GM19468 (cell line): Measurements from ENCODE around the gene RRP9.

Experiments used
- ATAC-seq: cut with Tn5 transposase; IDR thresholded peaks from one replicate; pipeline ENCODE4 v1.9.1; 2021; ENCODE audit warnings: mild to moderate bottlenecking, moderate library complexity, moderate number of reproducible peaks; ENCODE audit not compliant: unreplicated experiment; ENCODE audit errors: extremely low read depth

RRP9 gene

DNA sequence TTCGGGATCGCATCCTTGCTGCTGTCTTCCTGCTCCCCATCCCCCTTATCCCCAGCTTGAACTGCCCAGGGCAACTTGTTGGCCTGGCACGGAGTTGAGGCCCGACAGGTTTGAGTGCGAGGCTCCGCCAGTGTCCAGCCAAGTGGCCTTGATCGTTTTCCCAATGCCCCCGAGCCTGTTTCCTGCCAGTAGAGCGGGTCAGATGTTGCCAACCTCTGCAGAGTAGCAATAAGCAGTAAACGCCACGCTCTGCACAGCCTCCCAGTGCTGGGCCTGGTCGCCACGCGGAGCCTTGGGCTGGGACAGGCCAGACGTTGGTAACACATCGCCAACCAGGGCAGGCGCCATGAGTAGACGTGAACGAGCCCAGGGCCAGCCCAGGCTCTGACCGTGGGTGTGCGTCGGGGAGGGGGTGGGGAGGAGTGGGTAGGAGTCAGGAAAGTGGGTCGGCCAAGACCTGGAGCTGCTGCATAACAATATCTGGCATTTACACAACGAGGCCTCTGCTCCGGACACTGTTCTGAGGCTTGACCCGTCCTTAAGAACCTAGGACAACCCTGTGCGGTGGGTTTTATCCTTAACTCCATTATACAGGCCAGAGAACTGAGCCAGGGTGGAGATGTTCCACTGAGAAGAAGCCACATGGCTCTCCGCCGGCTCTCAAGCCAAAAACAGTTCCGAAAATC is 32.7 kb upstream of the RRP9 start:
- ATAC-seq: no peak

DNA sequence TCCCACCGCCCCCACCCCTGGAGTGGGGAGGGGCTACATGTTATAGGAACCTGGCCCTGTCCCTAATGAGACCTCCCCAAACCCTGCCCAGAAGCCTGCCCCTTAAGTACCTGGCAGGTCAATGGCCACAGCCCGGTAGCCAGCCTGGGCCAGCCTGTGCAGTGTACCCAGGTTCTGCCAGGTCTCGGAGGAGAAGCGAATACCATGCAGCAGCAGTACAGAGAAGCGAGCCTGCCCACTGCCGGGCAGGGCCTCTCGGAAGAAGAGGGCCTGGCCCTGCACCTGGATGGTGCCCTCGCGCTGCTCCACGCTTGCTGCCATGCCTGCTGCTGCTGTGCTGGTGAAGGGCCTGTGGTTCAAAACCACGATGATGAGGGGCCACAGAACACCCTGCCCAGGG is 29.6 kb upstream of the RRP9 start:
- no peak for ATAC-seq

DNA sequence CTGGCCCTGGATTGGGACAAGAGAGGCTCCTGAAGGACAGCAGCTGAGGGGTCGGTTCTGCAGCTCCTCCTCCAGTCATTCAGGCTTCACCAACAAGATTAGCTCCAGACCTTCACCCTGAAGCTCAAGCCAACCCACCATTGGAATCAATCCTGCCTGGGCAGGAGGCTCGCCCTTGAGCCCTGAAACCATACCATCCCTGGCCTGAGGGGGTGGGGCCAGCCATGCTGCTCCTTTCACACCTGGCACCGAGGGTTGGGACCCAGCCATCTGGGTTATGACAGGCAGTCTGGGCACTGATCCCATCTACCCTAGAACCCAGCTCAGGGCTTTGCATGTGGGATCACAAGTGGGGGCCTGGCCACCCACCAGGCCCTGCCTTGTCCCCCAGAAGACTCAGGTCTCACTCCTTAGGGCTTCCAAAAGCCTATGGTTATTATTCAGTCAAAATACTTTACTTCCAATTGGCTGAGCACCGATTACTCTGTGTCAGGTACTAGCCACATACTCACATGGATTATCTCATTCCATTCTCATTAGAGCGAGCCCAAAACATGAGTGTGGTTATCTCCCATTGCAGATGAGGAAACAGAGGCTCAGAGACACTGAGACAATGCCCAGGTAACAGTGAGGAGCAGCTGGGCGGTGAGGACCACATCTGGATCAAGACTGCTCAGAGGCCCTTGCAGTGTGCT is 29.0 kb upstream of the RRP9 start:
- no peak for ATAC-seq

DNA sequence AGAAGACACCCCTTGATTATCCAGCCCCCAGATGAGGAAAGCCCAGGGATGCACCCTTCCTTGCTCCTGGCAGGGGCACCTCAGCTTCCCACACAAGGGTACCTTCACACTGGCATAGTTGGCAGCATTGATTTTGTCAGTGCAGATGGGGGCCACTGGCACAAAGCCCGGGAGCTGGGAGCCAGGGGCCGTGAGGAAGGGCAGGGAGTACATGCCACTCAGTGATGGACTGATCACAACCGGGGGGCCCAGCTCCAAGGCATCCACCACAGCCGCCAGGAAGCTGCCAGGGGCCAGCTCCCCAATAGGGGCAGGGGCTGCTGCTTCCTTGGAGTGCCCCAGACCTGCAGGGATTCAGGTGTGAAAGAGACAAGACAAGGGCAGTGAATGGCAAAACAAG is 28.1 kb upstream of the RRP9 start:
- no peak for ATAC-seq

DNA sequence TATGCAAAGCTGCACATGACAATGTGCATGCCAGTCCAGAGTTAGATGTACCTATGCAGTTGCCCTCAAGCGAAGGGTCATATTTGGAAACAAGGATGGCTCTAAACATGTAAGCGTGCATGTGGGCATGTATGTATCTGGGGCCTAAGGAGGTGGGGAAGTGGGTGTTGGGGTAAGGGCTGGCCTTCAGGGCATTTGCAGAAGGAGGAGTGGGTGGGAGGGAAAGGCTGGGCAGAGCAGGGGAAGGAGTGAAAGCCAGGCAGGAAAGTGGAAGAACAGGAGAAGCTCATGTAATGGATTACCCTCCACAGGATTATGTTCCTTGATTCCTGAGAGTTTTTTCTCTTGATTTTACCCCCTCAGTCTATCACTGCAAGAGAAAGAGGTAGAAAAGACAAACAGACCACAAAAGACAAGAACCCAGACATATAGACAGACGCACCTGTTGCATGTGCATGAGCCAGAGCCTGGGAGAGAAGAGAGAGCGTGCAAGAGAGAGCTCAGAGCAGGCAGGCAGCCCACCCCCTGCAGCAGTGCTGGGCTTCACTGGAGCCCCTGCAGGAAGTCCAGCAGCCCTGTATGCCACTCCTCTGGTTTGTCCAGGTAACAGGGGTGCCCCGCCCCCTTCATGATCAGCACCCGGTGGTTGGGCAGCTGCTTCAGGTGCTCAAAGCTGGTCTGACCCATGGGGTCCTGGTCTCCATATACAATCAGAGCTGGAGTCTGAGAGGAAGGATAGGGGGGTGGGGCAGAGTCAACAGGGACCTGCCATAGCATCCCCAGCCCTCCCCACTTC is 27.4 kb upstream of the RRP9 start:
- no peak for ATAC-seq

DNA sequence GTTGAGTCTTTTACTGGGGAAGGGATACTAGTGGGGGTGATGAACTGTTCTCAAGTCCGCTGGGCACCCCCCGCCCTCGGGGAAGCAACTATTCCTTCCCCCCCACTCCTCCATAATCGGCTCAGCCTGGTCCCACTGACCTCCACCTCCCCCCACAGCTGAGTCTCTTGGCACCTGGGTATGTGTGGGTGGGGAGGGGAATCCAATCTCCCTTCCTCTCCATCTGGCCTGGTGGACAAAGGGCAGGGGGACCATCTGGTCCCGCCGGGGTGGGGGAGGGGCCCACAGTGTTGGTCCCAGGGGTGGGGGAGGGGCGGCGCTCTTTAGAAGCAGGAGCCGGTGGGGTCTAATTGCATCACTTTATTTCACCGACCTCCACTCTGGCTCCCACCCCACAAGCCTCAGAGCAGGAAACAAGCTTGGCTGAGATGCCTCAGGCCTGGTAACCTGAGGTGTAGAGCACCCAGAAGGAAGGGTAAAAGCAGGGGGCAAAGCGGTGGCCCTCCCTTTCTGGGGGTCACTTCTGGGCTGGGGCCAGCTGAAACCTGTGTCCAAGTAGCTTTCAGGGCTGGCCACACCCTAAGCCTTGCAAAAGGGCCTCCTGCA is 26.6 kb upstream of the RRP9 start:
- no peak for ATAC-seq

DNA sequence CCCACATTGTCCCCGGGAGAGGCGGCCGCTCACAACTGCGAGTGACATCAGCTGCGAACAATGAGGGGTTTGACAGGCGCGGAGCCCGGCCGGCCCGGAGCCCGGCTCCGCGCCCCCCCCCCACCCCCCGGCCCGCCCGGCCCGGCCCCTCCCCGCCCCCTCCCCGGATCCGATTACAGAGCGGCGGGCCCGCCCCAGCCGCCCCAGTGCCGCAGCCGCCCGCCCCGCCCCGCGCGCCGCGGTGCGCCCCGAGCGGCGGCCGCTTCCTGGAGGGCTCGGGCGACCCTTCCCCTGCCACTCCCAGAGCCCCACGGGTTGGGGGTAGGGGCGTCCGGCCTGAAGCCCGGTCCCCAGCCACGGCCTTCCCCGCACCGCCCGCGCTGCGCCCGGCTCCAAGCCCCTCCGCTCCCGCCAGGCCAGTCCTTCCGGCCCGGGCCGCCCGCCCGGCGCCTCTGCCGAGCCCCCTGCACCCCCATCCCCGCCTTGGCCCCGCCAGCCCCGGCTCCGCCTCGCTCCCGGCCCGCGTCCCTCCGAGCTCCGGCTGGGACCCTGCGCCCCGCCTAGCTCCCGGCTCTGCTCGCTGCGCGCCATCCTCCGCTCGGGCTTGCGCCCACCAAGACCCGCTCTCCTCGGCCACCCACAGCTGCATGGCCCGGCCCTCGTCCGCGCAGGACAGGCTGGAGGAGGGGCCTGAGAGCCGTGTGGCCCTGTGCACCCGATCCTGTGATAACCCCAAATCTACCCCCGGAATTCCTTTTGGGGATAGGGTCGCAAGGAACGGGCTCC is 25.9 kb upstream of the RRP9 start, which contains the start of gene PCBP4:
Gene PCBP4, minus strand, starts transcription at position 71 of the 786 bp plus-strand sequence. CDS start 6,214 bp downstream, outside the sequence.
- no peak for ATAC-seq

DNA sequence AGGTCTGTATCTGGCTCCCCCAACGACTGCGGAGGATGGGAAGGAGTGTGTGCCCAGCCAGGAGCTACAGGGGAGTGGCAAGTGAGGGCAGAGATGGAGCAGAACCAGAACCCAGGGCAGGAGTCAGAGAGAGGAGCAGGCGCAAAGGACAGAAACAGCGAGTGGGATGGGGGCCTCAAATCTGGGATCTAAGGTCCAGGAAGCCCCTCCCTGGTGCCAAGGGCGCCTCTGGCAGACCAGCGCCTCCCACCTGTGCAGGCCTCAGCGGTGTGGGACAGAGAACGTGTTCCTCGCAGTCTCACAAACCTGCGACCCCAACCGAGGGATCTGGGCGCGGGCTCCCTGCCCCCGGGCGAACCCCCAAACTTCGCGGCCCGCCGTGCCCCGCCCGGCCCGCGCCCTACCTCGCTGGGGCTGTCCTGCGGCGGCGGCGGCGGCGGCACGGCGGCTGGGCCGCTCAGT is 25.2 kb upstream of the RRP9 start:
- ATAC-seq: no peak

DNA sequence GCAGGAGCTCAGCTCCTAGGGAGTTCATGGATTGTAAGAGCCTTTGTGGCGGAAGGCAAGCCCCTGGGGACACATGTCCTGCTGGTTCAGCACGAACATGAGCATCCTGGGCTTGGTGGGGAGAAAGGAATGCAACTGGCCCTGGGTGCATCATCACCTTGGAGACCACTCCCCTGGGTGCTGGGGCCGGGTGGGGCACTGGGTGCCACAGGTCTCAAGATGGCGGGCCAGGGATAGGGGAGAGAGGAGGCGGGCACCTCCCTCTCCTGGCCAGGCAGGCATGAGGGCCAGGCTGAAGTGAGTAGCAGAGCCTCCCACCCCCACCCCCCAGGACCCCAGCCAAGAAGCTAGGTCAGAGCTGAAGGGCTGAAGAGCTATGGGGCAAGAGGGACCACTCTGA is 24.8 kb upstream of the RRP9 start:
- ATAC-seq: no peak

DNA sequence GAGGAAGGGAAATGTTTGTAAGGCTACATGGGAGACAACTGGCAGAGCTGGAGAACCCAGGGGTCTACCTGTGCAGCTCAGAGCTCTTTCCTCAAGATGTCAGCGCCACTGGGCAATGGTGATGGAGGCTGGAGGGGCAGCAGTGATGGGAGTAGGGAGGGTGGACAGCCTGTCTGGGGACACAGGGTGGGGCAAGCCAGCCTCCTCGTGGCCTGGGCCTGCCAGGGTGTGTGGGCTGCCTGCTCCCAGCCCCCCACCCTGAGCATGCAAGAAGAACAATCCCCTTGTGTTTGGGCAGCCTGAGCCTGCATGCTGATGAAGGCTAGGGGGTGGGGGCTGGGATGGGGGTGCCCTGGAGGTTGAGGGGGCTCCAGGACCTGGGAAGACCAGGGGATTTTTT is 24.3 kb upstream of the RRP9 start:
- no peak for ATAC-seq

DNA sequence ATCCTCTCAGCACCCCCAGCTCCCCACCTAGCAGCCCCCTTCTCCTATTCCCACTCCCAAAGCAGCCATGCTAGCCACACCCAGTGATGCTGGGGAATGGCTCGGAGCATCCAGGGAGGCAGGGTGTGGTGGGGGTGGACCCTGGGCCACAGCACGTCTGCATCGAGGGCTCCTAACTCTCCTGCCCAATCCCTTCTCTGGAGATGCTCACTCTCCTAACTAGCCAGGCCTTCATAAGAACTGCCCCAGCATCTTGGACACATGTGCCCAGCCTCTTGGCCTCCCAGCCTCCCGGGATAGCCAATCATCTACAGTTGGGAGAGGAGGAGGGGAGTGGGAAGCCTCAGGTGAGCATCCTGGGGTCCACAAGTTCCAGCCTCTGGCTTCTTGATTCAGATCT is 22.8 kb upstream of the RRP9 start:
- no peak for ATAC-seq

DNA sequence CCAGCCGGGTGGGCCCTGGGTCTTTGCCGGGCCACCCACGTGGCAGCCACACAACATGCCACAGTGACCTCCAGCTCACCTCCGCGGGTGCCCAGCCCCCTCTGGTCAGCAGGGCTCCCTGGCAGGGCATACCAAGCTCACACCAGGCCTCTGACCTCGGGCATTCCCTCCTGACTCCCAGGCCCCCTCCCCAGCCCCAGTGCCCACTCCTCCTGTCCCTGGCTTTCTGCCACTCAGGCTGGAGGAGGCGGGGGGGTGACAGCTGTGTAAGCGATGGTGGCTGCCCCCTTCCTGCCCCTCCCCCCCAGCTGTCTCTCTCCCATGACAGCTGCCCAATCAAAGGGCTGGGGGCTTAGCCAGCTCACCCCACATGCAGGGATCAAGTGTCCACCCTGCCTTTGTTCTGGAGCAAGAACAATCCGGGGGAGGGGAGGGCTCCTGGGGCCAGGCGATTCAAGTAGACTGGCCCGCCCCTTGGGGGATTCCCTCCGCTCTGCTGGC is 22.3 kb upstream of the RRP9 start:
- no peak for ATAC-seq

DNA sequence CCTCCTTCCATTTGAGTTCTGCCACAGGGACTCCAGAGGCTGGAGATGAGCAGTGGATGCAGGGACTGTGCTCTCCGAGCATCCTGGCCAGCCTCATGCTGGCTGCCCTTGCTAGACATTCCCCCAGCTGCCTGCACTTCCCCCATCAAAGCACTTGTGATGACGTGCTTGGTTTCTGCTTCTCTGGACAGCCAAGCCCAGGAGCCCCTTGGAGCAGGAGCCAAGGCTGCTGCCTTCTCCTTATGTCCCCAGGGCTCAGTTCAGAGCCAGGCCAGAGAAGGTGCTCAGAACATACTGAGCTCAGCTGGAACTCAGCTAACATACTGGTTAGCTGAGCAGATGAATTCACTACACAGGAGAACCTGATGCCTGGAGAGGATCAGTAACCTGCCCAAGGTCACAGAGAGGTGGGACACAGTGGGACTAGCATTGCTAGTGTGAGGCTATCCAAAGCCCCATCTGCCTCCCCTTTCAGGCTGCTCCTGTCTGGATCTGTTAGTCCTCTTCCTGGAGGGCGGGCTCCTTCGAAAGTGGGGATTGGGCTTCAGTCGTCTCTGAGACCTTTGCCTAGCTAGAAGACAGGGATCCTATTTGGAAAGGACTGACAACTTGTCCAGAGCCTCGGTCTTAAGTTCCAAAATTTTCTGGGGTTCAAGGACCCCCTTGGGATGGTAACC is 21.3 kb upstream of the RRP9 start:
- ATAC-seq: no peak

DNA sequence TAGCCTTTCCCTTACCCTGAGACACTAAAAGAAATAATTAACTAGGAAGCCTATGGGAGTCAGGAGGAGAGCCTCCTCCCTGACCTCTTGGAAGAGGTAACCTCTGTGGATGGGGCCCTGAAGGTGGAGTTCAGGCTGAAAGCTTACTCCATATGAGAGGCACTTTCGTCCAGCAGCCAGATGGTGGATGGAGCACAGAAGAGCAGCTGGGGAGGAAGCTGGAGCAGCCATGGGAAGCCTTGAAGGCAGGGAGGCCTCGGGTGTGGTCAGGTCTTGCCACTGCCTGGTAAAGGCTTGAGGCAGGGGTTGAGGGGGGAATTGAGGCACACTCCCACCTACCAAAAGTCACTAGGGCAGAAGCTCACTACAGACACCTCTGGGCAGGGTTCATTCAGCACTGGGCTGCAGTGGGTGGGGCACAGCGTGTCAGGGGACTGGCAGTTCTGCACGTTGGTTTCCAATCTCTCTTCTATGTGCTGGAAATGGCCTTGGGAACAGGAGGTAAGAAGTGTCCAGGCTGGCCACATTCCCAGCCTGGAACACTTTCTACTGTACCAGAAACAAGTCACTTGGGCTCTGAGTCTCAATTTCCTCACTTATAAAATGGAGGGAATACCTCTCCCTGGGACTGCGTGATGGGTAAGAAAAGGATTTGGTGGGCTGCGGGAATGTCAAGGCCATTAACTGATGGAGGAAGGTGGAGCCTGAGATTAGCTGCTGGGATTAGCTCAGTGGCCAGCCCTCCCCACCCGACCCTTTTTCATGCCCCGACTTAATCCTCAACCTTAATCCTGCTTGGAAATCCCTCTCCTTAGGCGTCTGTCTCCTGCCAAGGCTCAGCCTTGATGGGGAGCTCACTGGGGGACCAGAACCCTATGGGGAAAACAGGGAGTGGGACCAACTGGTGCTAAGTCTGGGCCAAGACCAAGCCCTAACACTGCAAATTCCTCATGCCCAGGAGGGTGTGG is 20.2 kb upstream of the RRP9 start:
- ATAC-seq: no peak

DNA sequence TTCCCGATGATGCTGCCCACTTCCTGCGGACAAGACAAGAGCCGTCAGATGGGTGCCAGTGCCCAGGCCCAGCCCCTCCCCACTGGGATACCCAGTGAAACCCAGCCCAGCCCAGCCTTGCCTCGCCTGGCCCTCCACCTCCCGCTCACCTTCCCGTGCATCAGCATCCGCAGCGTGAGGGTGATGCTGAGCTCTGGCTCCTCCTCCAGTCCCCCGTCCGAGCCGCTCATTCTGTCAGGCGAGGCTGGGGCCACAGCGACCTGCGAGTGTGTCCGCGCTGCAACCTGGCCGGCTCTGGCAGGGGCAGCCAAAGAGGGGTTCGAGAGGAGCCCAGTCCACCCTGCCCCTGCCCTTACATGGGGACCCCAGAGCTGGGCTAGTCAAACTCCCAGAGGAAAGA is 19.3 kb upstream of the RRP9 start:
- ATAC-seq: no peak

DNA sequence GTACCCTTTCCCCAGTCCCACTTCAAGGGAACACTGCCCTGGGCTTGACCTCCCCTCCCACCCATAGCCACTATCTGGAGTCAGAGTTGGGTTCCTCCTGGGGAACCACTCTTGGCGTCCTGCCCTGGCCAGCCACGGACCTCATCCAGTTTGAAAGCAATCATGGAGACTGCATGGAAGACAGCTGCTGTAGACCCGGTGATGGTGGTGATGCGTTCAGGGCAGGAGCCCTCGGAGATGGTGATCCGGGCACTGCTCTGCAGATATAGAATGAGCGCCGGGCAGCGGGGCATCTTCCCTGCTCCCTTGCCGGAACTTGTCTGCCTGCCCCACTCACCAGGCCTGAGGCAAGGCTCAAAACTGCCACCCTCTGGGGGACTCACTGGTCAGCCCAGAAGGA is 18.7 kb upstream of the RRP9 start:
- no peak for ATAC-seq

DNA sequence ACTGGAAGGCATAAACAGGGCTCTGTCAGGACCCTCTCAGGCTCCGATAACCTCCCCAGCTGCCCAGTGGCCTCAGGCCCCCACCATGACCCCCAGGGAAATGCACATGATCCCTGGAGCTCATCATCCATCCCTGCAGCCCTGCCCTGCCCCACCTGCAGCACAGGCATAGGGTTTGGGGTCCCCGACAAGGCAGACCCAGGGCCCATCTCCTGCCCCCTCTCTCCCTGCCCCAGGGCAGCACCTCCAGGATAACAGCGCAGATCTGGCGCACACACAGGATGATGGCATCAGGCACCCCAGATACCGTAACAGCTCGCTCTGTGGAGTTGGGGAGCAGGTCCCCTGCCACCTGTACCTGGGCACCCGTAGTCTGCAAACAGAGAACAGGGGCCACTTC is 17.9 kb upstream of the RRP9 start:
- ATAC-seq: no peak
